ENCODE data around the gene AP1AR.

GRCh38 chr4:112257098-112257497 is 25.5 kb downstream of the AP1AR start:
- TF ChIP-seq CTCF (IDR thresholded peaks at IDR 0.05; ENCODE audit: low read length) (no peak), EZH2 (IDR thresholded peaks at IDR 0.05; ENCODE audit: borderline replicate concordance, low read length) (no peak)

Data from OCI-LY1 (cell line).